ENCODE results near the gene NAALADL2.

The NAALADL2 gene

DNA sequence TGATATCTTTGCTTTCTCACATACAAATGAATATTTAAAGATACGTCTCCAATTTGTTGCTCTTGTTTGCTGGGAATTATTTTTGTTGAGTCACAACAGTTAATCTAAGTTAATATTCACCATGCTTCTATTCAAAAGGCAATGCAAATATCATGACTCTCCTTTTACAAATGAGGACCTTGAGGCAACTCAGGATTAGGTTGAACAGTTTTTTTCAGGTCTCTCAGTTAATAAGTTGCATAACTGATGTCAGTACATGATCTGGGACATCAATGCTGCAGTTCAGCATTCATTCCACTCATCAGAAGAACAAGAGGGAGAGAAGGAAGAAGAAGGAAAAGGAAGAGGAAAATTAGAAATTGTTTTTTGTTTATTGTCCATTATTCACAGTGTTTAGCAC, 781 bp upstream of the NAALADL2 start:
- no peaks in the 10 kb centered on the region for H3K36me3 ChIP-seq (ENCODE audit: control insufficient read depth, insufficient read depth, low read length)
- no peak overlapping the region for H3K4me3 ChIP-seq (ENCODE audit: low read length)
- peak overlapping the region; percentile 45 for H3K9ac ChIP-seq (ENCODE audit: low read length)
- no peaks in the 10 kb centered on the region for H3K9me3 ChIP-seq (ENCODE audit: control insufficient read depth, low read length)
- peaks cover 25% of the 10 kb centered on the region for H3K4me1 ChIP-seq (ENCODE audit: control insufficient read depth, insufficient read depth, low read length)
- no peaks in the 10 kb centered on the region for H3K27me3 ChIP-seq (ENCODE audit: control insufficient read depth, insufficient read depth, low read length)

- Histone ChIP-seq H3K9me3 (ENCODE audit: control insufficient read depth, low read length) (no peaks in the 10 kb centered on the region), H3K27me3 (ENCODE audit: control insufficient read depth, insufficient read depth, low read length) (no peaks in the 10 kb centered on the region), H3K36me3 (ENCODE audit: control insufficient read depth, insufficient read depth, low read length) (no peaks in the 10 kb centered on the region), H3K4me1 (ENCODE audit: control insufficient read depth, insufficient read depth, low read length) (peaks cover 25% of the 10 kb centered on the region), H3K9ac (ENCODE audit: low read length) (peak overlapping the region; percentile 45), H3K4me3 (ENCODE audit: low read length) (peak overlapping the region; percentile 2)
These were observed 622 bp downstream of the NAALADL2 start for GRCh38 chr3:174859756-174860155.

DNA sequence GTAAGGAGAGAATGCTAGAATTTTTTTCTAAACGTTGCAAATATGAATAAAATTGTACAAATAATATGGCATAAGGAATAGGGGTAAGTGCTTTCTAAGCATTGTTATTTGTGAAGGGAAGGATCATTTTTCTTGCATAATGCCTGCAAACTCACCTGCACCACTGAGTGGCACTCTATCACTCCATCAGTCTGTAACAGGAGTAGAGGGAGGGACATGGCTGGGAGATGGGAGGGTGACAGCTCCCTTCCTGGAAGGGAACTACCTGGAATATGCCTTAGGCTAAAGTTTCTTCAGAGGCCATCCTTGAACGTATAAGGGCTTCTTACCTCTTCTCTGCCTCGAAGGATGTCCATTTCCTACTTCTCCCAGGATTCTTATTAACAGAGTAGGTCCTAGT, 3.0 kb downstream of the NAALADL2 start:
- peaks cover 25% of the 10 kb centered on the region for H3K4me1 ChIP-seq (ENCODE audit: control insufficient read depth, insufficient read depth, low read length)
- no peak overlapping the region for H3K4me3 ChIP-seq (ENCODE audit: low read length)
- no peak overlapping the region for H3K9ac ChIP-seq (ENCODE audit: low read length)
- H3K9me3 ChIP-seq (ENCODE audit: control insufficient read depth, low read length): no peaks in the 10 kb centered on the region
- H3K27me3 ChIP-seq (ENCODE audit: control insufficient read depth, insufficient read depth, low read length): no peaks in the 10 kb centered on the region
- no peaks in the 10 kb centered on the region for H3K36me3 ChIP-seq (ENCODE audit: control insufficient read depth, insufficient read depth, low read length)

GRCh38 chr3:174862666-174863065, 3.5 kb downstream of the NAALADL2 start:
- peaks cover 20% of the 10 kb centered on the region for H3K4me1 ChIP-seq (ENCODE audit: control insufficient read depth, insufficient read depth, low read length)
- no peak overlapping the region for H3K4me3 ChIP-seq (ENCODE audit: low read length)
- H3K36me3 ChIP-seq (ENCODE audit: control insufficient read depth, insufficient read depth, low read length): no peaks in the 10 kb centered on the region
- no peak overlapping the region for H3K9ac ChIP-seq (ENCODE audit: low read length)
- no peaks in the 10 kb centered on the region for H3K9me3 ChIP-seq (ENCODE audit: control insufficient read depth, low read length)
- H3K27me3 ChIP-seq (ENCODE audit: control insufficient read depth, insufficient read depth, low read length): no peaks in the 10 kb centered on the region

GRCh38 chr3:174863488-174863887, 4.4 kb downstream of the NAALADL2 start:
- Histone ChIP-seq H3K27me3 (ENCODE audit: control insufficient read depth, insufficient read depth, low read length) (no peaks in the 10 kb centered on the region), H3K9ac (ENCODE audit: low read length) (no peak overlapping the region), H3K36me3 (ENCODE audit: control insufficient read depth, insufficient read depth, low read length) (no peaks in the 10 kb centered on the region)

GRCh38 chr3:174869448-174869847, 10.3 kb downstream of the NAALADL2 start:
- H3K27me3 ChIP-seq (ENCODE audit: control insufficient read depth, insufficient read depth, low read length): no peaks in the 10 kb centered on the region
- no peaks in the 10 kb centered on the region for H3K4me1 ChIP-seq (ENCODE audit: control insufficient read depth, insufficient read depth, low read length)
- no peak overlapping the region for H3K9ac ChIP-seq (ENCODE audit: low read length)

More at GRCh38 chr3:174863488-174863887, 4.4 kb downstream of the NAALADL2 start:
- no peaks in the 10 kb centered on the region for H3K9me3 ChIP-seq (ENCODE audit: control insufficient read depth, low read length)
- peaks cover 19% of the 10 kb centered on the region for H3K4me1 ChIP-seq (ENCODE audit: control insufficient read depth, insufficient read depth, low read length)
- H3K4me3 ChIP-seq (ENCODE audit: low read length): no peak overlapping the region

DNA sequence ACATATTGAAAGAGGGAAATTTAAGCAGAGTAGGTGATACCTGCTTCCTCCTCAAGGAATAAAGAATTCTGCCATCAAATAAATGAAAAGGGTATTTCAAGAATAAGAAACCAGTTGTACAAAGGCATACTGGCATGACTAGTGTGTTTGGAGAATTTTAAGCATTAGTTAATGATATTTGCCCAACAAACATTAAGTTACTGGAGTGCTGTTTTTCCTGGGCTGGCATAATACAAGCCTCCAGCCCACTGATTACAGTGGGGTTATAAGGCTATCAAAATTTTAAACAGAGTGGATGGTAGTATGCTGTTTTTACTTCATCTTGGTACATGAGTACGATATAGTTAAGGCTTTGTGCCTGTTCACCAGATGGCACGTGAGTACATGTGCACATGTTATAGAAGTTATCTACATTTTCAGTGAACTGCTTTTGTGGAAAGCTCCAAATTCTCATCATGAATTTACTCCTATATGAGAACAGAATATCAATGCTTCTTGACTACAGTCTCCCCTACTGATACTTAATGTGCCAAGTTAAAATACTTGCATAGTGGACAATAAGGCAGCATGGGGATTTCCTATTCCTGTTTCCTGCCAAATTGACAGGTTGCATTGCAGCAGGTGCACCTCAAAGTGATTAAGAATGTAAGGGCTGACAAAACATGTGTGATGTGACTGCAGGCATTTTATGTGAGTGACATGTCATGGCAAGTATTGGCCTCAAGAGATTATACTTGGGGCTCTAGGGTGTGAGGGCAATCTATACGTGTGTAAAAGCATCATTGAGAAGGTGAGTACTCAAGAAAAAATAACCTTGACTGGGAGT, 14.9 kb downstream of the NAALADL2 start:
- Histone ChIP-seq H3K9me3 (ENCODE audit: control insufficient read depth, low read length) (no peaks in the 10 kb centered on the region), H3K9ac (ENCODE audit: low read length) (no peak overlapping the region), H3K36me3 (ENCODE audit: control insufficient read depth, insufficient read depth, low read length) (no peaks in the 10 kb centered on the region)

More at GRCh38 chr3:174869448-174869847, 10.3 kb downstream of the NAALADL2 start:
- Histone ChIP-seq H3K36me3 (ENCODE audit: control insufficient read depth, insufficient read depth, low read length) (no peaks in the 10 kb centered on the region), H3K4me3 (ENCODE audit: low read length) (no peak overlapping the region), H3K9me3 (ENCODE audit: control insufficient read depth, low read length) (no peaks in the 10 kb centered on the region)

DNA sequence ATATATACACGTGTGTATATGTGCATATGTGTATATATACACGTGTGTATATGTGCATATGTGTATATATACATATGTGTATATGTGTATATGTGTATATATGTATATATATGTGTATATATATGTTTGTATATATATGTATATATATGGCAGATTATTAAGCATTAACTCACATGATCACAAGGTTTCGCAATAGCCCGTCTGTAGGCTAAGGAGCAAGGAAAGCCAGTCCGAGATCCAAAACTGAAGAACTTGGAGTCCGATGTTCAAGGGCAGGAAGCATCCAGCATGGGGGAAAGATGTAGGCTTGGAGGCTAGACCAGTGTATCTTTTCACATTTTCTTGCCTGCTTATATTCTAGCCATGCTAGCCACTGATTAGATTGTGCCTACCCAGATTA, 23.7 kb downstream of the NAALADL2 start:
- no peaks in the 10 kb centered on the region for H3K9me3 ChIP-seq (ENCODE audit: control insufficient read depth, low read length)
- no peaks in the 10 kb centered on the region for H3K4me1 ChIP-seq (ENCODE audit: control insufficient read depth, insufficient read depth, low read length)
- no peak overlapping the region for H3K4me3 ChIP-seq (ENCODE audit: low read length)
- H3K9ac ChIP-seq (ENCODE audit: low read length): no peak overlapping the region
- H3K27me3 ChIP-seq (ENCODE audit: control insufficient read depth, insufficient read depth, low read length): no peaks in the 10 kb centered on the region
- no peaks in the 10 kb centered on the region for H3K36me3 ChIP-seq (ENCODE audit: control insufficient read depth, insufficient read depth, low read length)

More for the DNA sequence above, 14.9 kb downstream of the NAALADL2 start:
- H3K4me3 ChIP-seq (ENCODE audit: low read length): no peak overlapping the region
- H3K4me1 ChIP-seq (ENCODE audit: control insufficient read depth, insufficient read depth, low read length): no peaks in the 10 kb centered on the region
- no peaks in the 10 kb centered on the region for H3K27me3 ChIP-seq (ENCODE audit: control insufficient read depth, insufficient read depth, low read length)

DNA sequence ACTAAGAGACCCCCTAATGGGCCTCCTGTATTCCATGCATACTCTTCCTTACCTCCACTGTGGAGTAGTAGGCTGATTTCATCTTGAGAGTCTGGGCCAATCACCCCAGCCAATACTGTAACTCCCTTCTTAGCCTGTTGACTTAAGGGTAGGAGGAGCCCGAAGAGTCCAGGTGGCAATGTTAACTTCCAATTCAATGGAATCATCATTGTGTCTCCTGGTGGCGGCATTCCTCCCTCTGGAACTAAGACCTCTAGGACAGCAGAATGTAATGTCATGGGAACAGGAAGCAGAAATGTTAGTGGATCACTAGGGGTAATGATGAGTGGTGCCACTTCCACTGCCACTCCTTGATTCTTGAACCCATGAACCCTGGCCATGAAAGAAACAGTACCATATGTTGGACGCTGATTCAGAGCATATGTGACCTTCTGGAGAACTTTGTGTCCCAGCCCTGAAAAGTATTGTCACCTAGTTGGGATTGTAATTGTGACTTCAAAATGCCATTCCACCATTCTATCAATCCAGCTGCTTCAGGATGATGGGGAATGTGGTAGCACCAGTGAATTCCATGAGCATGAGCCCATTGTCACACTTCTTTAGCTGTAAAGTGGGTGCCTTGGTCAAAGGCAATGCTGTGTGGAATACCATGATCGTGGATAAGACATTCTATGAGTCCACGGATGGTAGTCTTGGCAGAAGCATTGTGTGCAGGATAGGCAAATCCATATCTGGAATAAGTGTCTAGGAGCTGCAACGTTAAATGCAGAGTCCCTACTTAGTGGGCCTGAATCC, 24.9 kb downstream of the NAALADL2 start:
- Histone ChIP-seq H3K4me1 (ENCODE audit: control insufficient read depth, insufficient read depth, low read length) (no peaks in the 10 kb centered on the region), H3K27me3 (ENCODE audit: control insufficient read depth, insufficient read depth, low read length) (no peaks in the 10 kb centered on the region), H3K9ac (ENCODE audit: low read length) (no peak overlapping the region), H3K4me3 (ENCODE audit: low read length) (no peak overlapping the region), H3K9me3 (ENCODE audit: control insufficient read depth, low read length) (no peaks in the 10 kb centered on the region), H3K36me3 (ENCODE audit: control insufficient read depth, insufficient read depth, low read length) (no peaks in the 10 kb centered on the region)

- H3K36me3 ChIP-seq (ENCODE audit: control insufficient read depth, insufficient read depth, low read length): no peaks in the 10 kb centered on the region
These were observed 25.8 kb downstream of the NAALADL2 start for GRCh38 chr3:174884776-174885568.

GRCh38 chr3:174891524-174892203, 32.5 kb downstream of the NAALADL2 start:
- H3K9me3 ChIP-seq (ENCODE audit: control insufficient read depth, low read length): no peaks in the 10 kb centered on the region
- no peaks in the 10 kb centered on the region for H3K36me3 ChIP-seq (ENCODE audit: control insufficient read depth, insufficient read depth, low read length)
- no peaks in the 10 kb centered on the region for H3K4me1 ChIP-seq (ENCODE audit: control insufficient read depth, insufficient read depth, low read length)
- no peaks in the 10 kb centered on the region for H3K27me3 ChIP-seq (ENCODE audit: control insufficient read depth, insufficient read depth, low read length)
- H3K9ac ChIP-seq (ENCODE audit: low read length): no peak overlapping the region
- H3K4me3 ChIP-seq (ENCODE audit: low read length): no peak overlapping the region

More at GRCh38 chr3:174884776-174885568, 25.8 kb downstream of the NAALADL2 start:
- Histone ChIP-seq H3K9me3 (ENCODE audit: control insufficient read depth, low read length) (no peaks in the 10 kb centered on the region), H3K9ac (ENCODE audit: low read length) (no peak overlapping the region), H3K4me3 (ENCODE audit: low read length) (no peak overlapping the region), H3K27me3 (ENCODE audit: control insufficient read depth, insufficient read depth, low read length) (no peaks in the 10 kb centered on the region), H3K4me1 (ENCODE audit: control insufficient read depth, insufficient read depth, low read length) (no peaks in the 10 kb centered on the region)
